Measurements from ENCODE around the gene RNF227. TPM values are rescaled to one million over a fixed set of nuclear protein-coding genes. Genes with fewer than 3 reads are reported as not detected.

RNF227 gene
- total and polyA plus RNA-seq, 4 experiments from 2014 or later = 2.3 to 7.4 (median 5.1) TPM

DNA sequence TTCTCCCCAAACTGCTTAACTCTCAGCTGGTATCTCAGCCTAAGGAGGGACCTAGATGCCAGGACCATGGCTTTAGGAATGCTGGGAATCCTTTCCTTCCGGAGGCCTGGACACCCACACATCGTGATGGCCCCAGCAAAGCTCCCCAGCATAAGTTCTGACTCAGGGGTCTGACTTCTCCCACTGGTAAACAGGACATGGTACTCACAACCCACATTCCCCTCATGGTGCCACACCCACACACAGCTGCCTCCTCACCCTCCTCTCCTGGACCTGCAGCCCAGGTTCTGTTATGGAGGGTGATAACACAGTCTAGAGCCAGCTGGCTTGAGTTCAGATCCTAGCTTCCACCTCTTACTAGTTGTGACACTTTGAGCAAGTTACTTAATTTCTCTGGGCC is 719 bp upstream of the RNF227 start:
- DNase-seq = no peak
- Mint-ChIP-seq H3K27ac (peak overlapping the region; percentile 44 to 92 (median 91)), H3K36me3 (peaks cover 0 to 19% of the 10 kb centered on the region in 2 donors), H3K4me3 (peak overlapping the region; percentile 49 to 90 (median 86)), H3K9me3 (peaks cover 0 to 1% (median 0%) of the 10 kb centered on the region in 8 donors), H3K27me3 (no peaks in the 10 kb centered on the region), H3K4me1 (peaks cover 20 to 36% (median 27%) of the 10 kb centered on the region in 4 donors)
- H3K4me3 ChIP-seq (ENCODE audit: low read length in 2 of 2) = no peak overlapping the region
- H3K9me3 ChIP-seq (ENCODE audit: control insufficient read depth in 1 of 2, low read length in 2 of 2) = no peaks in the 10 kb centered on the region
- intact Hi-C loops (cut with micrococcal nuclease) = no loop called here
- POLR2A ChIA-PET (ENCODE audit: partially characterized antibody) = interaction anchor here (1.0 to 6.9 kb wide), 11 partner anchors 9 to 333 kb away, joined by 3 to 116 read pairs (median 11); partner anchors contain the start of genes CNTROB, CYB5D1, KCNAB3 and MPDU1
- H3K36me3 ChIP-seq (ENCODE audit: insufficient read depth, low read length) = peaks cover 2% of the 10 kb centered on the region
- H3K27ac ChIP-seq (ENCODE audit: low read depth, low read length) = no peak overlapping the region
- H3K27me3 ChIP-seq (ENCODE audit: insufficient read depth, low read length) = no peaks in the 10 kb centered on the region
- H3K4me1 ChIP-seq (ENCODE audit: insufficient read depth, low read length) = peaks cover 26% of the 10 kb centered on the region
- CTCF ChIA-PET (ENCODE audit: partially characterized antibody) = interaction anchor here (0.6 to 10.8 kb wide), 11 partner anchors 9 to 156 kb away, joined by 3 to 219 read pairs (median 5); partner anchors contain the start of genes CNTROB, KCNAB3, NAA38 and TRAPPC1

DNA sequence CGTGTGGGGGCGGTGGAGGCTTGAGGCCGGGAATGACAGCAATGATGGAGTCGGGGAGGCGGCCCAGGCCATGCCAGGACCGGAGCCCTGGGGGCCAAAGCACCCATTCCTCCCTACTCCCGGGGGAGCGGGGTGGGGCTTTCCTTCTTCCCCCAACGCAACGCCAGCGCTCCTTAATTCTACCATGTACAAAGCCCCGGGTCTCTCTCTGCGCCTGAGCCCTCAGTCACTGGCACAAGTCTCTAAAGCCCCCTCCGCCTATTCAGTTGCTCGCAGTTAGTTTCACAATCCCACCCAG is 245 bp upstream of the RNF227 start:
- H3K27me3 Mint-ChIP-seq = no peaks in the 10 kb centered on the region
- peaks cover 0 to 22% of the 10 kb centered on the region in 2 donors for H3K36me3 Mint-ChIP-seq
- CTCF ChIA-PET (ENCODE audit: partially characterized antibody) = interaction anchor here (0.5 to 10.8 kb wide), 11 partner anchors 10 to 379 kb away, joined by 3 to 219 read pairs (median 6); partner anchors contain the start of genes CNTROB, CYB5D1, KCNAB3 and NAA38
- peak overlapping the region; percentile 44 to 92 (median 91) for H3K27ac Mint-ChIP-seq
- H3K4me3 ChIP-seq (ENCODE audit: low read length in 2 of 2) = peak overlapping the region in 1 of 2 donors; percentile 71
- H3K27me3 ChIP-seq (ENCODE audit: insufficient read depth, low read length) = no peaks in the 10 kb centered on the region
- intact Hi-C loops (cut with micrococcal nuclease) = no loop called here
- peak overlapping the region; percentile 67 for H3K27ac ChIP-seq (ENCODE audit: low read depth, low read length)
- H3K9me3 ChIP-seq (ENCODE audit: control insufficient read depth in 1 of 2, low read length in 2 of 2) = no peaks in the 10 kb centered on the region
- H3K4me1 ChIP-seq (ENCODE audit: insufficient read depth, low read length) = peaks cover 26% of the 10 kb centered on the region
- H3K36me3 ChIP-seq (ENCODE audit: insufficient read depth, low read length) = peaks cover 6% of the 10 kb centered on the region
- H3K4me3 Mint-ChIP-seq = peak overlapping the region; percentile 49 to 90 (median 86)
- no peak for DNase-seq
- POLR2A ChIA-PET (ENCODE audit: partially characterized antibody) = interaction anchor here (0.9 to 6.9 kb wide), 24 partner anchors 9 to 333 kb away, joined by 3 to 116 read pairs (median 7); partner anchors contain the start of genes CHD3, CNTROB, CYB5D1 and HES7
- peaks cover 19 to 36% (median 25%) of the 10 kb centered on the region in 4 donors for H3K4me1 Mint-ChIP-seq
- peaks cover 0 to 1% (median 0%) of the 10 kb centered on the region in 8 donors for H3K9me3 Mint-ChIP-seq

DNA sequence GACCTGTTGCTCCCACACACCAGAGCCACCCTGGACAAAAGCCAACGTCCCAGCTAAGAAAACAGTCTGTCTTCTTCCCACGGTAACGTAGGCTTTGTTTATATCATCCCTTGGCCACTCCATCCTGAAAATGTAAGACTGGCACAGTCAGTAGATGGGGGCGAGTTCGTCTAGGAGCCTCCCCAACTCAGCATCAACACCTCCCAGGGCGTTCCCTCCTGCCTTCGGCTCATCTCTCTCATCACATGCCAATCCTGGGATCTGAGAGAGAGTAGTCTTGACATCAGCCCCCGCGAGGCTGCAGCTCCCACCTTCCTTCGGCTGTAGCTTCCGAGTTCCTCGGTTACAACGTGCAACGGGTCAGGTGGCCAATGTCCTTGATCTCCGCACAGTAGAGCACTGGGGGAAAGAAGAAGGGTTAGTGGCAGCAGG is 894 bp downstream of the RNF227 start:
- ChIA-PET POLR2A (ENCODE audit: partially characterized antibody) (interaction anchor here (0.6 to 6.9 kb wide), 25 partner anchors 8 to 332 kb away, joined by 3 to 116 read pairs (median 7); partner anchors contain the start of genes CHD3, CNTROB, CYB5D1 and GUCY2D), CTCF (ENCODE audit: partially characterized antibody) (interaction anchor here (0.6 to 10.8 kb wide), 8 partner anchors 18 to 171 kb away, joined by 3 to 219 read pairs (median 6); partner anchors contain the start of genes CNTROB, CYB5D1, NAA38 and TRAPPC1)
- H3K9me3 ChIP-seq (ENCODE audit: control insufficient read depth in 1 of 2, low read length in 2 of 2) = no peaks in the 10 kb centered on the region
- no peaks in the 10 kb centered on the region for H3K27me3 ChIP-seq (ENCODE audit: insufficient read depth, low read length)
- Mint-ChIP-seq H3K36me3 (peaks cover 10 to 33% of the 10 kb centered on the region in 2 donors), H3K4me3 (peak overlapping the region; percentile 88 to 95 (median 90)), H3K9me3 (peaks cover 0 to 1% (median 0%) of the 10 kb centered on the region in 8 donors), H3K27ac (peak overlapping the region; percentile 91 to 95 (median 93)), H3K4me1 (peaks cover 19 to 31% (median 24%) of the 10 kb centered on the region in 4 donors), H3K27me3 (no peaks in the 10 kb centered on the region)
- no peak for DNase-seq
- peak overlapping the region; percentile 33 to 71 for H3K4me3 ChIP-seq (ENCODE audit: low read length in 2 of 2)
- peaks cover 26% of the 10 kb centered on the region for H3K4me1 ChIP-seq (ENCODE audit: insufficient read depth, low read length)
- H3K27ac ChIP-seq (ENCODE audit: low read depth, low read length) = peak overlapping the region; percentile 67
- peaks cover 16% of the 10 kb centered on the region for H3K36me3 ChIP-seq (ENCODE audit: insufficient read depth, low read length)
- intact Hi-C loops (cut with micrococcal nuclease) = loop anchor here (1.0 to 2.0 kb wide), 2 partner anchors 18 to 28 kb away; partner anchors contain the start of gene CNTROB

DNA sequence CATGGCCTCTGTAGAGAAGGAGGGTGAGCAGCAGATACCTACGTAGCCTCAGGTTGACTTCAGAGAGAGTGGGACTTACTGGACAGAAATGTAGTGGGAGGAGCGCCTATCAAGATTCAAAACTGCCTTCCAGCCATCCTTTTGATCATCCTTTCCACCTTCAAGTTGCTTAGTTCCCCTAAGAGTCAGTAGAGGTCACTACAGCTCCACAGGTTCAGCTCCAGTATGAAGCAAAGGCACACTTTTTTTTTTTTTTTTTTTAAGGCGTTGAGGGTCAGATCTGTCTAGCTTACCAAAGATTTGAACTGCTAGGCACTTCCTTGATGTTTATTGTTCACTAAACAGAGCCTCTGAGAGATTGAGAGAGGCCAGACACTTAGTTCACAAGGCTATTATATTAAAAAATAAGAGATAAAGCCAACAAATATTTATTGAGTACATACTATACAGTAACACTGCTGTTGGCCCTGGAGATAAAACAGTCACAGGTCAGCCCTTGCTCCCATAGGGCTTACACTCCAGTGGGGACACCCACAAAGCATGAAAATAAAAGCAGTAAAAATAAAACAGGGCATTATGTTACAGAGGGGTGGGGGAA is 3.1 kb downstream of the RNF227 start:
- peaks cover 37% of the 10 kb centered on the region for H3K36me3 ChIP-seq (ENCODE audit: insufficient read depth, low read length)
- peaks cover 0 to 1% (median 0%) of the 10 kb centered on the region in 8 donors for H3K9me3 Mint-ChIP-seq
- H3K4me3 Mint-ChIP-seq = peak overlapping the region in 4 of 8 donors; percentile 23 to 73 (median 56)
- no peak overlapping the region for H3K4me3 ChIP-seq (ENCODE audit: low read length in 2 of 2)
- intact Hi-C loops (cut with micrococcal nuclease) = loop anchor here (1.0 to 2.0 kb wide), 7 partner anchors 51 to 170 kb away; partner anchors contain the start of genes KDM6B and NAA38
- CTCF ChIA-PET (ENCODE audit: partially characterized antibody) = interaction anchor here (0.6 to 10.8 kb wide), 22 partner anchors 9 to 223 kb away, joined by 3 to 219 read pairs (median 6); partner anchors contain the start of genes CHD3 and NAA38
- POLR2A ChIA-PET (ENCODE audit: partially characterized antibody) = interaction anchor here (0.6 to 6.9 kb wide), 8 partner anchors 14 to 309 kb away, joined by 3 to 87 read pairs (median 4); partner anchors contain the start of genes CNTROB, NAA38 and TRAPPC1
- H3K27ac Mint-ChIP-seq = peak overlapping the region; percentile 5 to 87 (median 65)
- no peaks in the 10 kb centered on the region for H3K27me3 ChIP-seq (ENCODE audit: insufficient read depth, low read length)
- no peaks in the 10 kb centered on the region for H3K27me3 Mint-ChIP-seq
- peak; percentile 68 to 78 (median 73) for DNase-seq
- H3K4me1 ChIP-seq (ENCODE audit: insufficient read depth, low read length) = peaks cover 26% of the 10 kb centered on the region
- peaks cover 25 to 49% of the 10 kb centered on the region in 2 donors for H3K36me3 Mint-ChIP-seq
- H3K27ac ChIP-seq (ENCODE audit: low read depth, low read length) = no peak overlapping the region
- H3K9me3 ChIP-seq (ENCODE audit: control insufficient read depth in 1 of 2, low read length in 2 of 2) = no peaks in the 10 kb centered on the region
- H3K4me1 Mint-ChIP-seq = peaks cover 20 to 31% (median 24%) of the 10 kb centered on the region in 4 donors

- peaks cover 15% of the 10 kb centered on the region for H3K4me1 ChIP-seq (ENCODE audit: insufficient read depth, low read length)
- peaks cover 12 to 21% (median 14%) of the 10 kb centered on the region in 4 donors for H3K4me1 Mint-ChIP-seq
- H3K9me3 ChIP-seq (ENCODE audit: control insufficient read depth in 1 of 2, low read length in 2 of 2) = no peaks in the 10 kb centered on the region
- H3K27ac ChIP-seq (ENCODE audit: low read depth, low read length) = no peak overlapping the region
- DNase-seq = no peak
- intact Hi-C loops (cut with micrococcal nuclease) = no loop called here
- POLR2A ChIA-PET (ENCODE audit: partially characterized antibody) = interaction anchor here (6.9 kb wide), 1 partner anchor 77 kb away, joined by 87 read pairs; no protein-coding TSS in a partner anchor
- no peaks in the 10 kb centered on the region for H3K27me3 ChIP-seq (ENCODE audit: insufficient read depth, low read length)
- peaks cover 44 to 64% of the 10 kb centered on the region in 2 donors for H3K36me3 Mint-ChIP-seq
- no peak overlapping the region for H3K4me3 ChIP-seq (ENCODE audit: low read length in 2 of 2)
- peaks cover 56% of the 10 kb centered on the region for H3K36me3 ChIP-seq (ENCODE audit: insufficient read depth, low read length)
- no peaks in the 10 kb centered on the region for H3K27me3 Mint-ChIP-seq
- peak overlapping the region in 4 of 7 donors; percentile 52 to 75 (median 60) for H3K27ac Mint-ChIP-seq
- CTCF ChIA-PET (ENCODE audit: partially characterized antibody) = interaction anchor here (1.0 to 10.8 kb wide), 6 partner anchors 24 to 146 kb away, joined by 3 to 219 read pairs (median 14); no protein-coding TSS in a partner anchor
- peaks cover 0 to 1% (median 0%) of the 10 kb centered on the region in 8 donors for H3K9me3 Mint-ChIP-seq
- H3K4me3 Mint-ChIP-seq = no peak overlapping the region
These were observed 5.0 kb downstream of the RNF227 start for GRCh38 chr17:7911116-7911515.

GRCh38 chr17:7910711-7911110 is 5.4 kb downstream of the RNF227 start:
- peaks cover 14% of the 10 kb centered on the region for H3K4me1 ChIP-seq (ENCODE audit: insufficient read depth, low read length)
- H3K4me1 Mint-ChIP-seq = peaks cover 12 to 21% (median 14%) of the 10 kb centered on the region in 4 donors
- H3K27me3 Mint-ChIP-seq = no peaks in the 10 kb centered on the region
- peak overlapping the region in 1 of 8 donors; percentile 27 for H3K4me3 Mint-ChIP-seq
- H3K36me3 Mint-ChIP-seq = peaks cover 48 to 68% of the 10 kb centered on the region in 2 donors
- H3K36me3 ChIP-seq (ENCODE audit: insufficient read depth, low read length) = peaks cover 60% of the 10 kb centered on the region
- peak overlapping the region in 5 of 7 donors; percentile 28 to 75 (median 53) for H3K27ac Mint-ChIP-seq
- H3K4me3 ChIP-seq (ENCODE audit: low read length in 2 of 2) = no peak overlapping the region
- intact Hi-C loops (cut with micrococcal nuclease) = no loop called here
- H3K27me3 ChIP-seq (ENCODE audit: insufficient read depth, low read length) = no peaks in the 10 kb centered on the region
- no peak for DNase-seq
- ChIA-PET POLR2A (ENCODE audit: partially characterized antibody) (interaction anchor here (0.7 kb wide), 2 partner anchors 22 to 53 kb away, joined by 3 read pairs; partner anchors contain the start of genes CHD3 and NAA38), CTCF (ENCODE audit: partially characterized antibody) (interaction anchor here (1.0 to 10.8 kb wide), 3 partner anchors 13 to 77 kb away, joined by 3 to 219 read pairs (median 44); no protein-coding TSS in a partner anchor)
- no peak overlapping the region for H3K27ac ChIP-seq (ENCODE audit: low read depth, low read length)
- H3K9me3 Mint-ChIP-seq = peaks cover 0 to 1% (median 0%) of the 10 kb centered on the region in 8 donors
- no peaks in the 10 kb centered on the region for H3K9me3 ChIP-seq (ENCODE audit: control insufficient read depth in 1 of 2, low read length in 2 of 2)
